Stimulated activated CD8-positive, alpha-beta memory T cell treated with anti-CD3 and anti-CD28 coated beads, Interleukin-12 subunit alpha, Interleukin-12 subunit beta, amount 100 ng/mL, for 4 hours (primary cell): ENCODE measurements around the gene ANXA7.

ENCODE experiments used
- DNase-seq: peaks from one replicate; pipeline ENCODE4 v3.0.0-alpha.2; 2020; ENCODE audit warnings: low read depth

Gene ANXA7

DNA sequence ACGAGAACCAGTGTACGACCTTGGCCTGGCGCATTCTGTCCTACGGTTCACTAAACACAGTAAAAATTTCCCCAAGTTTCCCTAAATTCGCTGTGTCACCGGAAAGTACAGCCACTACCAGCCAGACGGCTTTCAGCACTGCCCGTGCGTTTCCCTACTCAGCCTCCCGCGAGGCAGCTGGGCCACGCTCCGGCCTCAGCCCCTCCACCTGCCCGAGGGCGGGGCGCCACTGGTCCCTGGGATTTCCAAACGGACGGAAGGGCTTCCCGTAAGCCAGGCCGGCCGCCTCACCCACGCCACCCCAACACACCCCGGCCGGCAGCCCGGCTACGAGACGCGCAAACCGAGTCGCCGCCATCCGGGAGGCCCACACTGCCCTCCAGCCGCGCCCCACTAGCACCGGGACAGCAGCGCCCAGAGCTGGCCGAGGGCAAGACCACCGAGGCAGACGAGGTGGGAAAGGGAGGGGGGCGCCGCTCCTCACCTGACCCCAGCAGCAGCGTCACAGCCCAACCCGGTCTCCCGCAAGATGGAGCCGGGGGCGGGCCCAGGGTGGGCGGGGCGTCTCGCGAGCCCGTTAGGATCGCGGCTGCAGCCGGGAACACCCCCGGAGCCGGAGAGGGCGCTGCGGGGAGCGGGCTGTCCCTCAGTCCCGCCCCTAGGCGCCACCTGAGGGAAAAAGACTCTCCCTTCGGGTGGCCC lies at the start of gene ANXA7:
Gene ANXA7, minus strand, starts transcription at position 531 of the 702 bp plus-strand sequence. CDS start 13,202 bp downstream, outside the sequence.
- DNase-seq, result peak; percentile 93

DNA sequence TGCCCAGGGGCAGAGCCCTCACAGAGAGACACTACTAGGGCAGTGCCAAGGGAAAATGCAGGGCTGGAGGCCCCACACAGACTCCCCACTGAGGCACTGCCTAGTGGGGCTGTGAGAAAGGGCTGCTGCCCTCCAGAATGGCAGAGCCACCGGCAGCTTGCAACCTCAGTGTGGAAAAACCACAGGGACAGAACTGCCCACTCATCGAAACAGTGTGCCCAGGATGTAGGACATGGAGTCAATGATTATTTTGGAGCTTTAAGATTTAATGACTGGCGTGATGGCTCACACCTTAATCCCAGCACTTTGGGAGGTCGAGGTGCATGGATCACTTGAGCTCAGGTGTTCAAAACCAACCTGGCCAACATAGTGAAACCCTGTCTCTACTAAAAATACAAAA lies 47.0 kb upstream of the ANXA7 start:
- no peak for DNase-seq

DNA sequence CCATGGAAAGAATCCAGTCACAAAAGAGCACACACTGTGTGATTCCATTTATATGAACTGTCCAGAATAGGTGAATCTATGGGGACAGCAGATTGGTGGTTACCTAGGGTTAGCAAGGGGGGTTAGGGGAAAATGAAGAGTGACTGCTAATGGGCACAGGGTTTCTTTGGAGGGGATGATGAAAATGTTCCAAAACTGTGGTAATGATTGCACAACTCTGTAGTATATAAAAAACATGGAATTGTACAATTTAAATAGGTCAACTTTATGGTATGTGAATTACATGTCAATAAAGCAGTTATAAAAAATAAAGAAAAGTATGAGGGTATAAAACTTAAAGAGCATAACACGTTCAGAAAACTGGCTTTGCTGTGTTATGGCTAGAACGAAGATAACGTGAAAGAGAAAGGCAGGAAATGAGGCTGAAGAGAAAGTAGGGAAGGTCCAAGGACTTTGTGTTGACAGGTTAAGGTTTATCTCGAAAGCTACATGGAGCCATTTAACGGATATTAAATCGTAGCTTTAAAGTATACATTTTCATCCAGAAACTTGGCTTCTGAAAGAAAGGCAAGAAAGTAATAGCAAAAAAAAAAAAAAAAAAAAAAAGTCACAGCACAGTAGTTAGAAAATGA lies 45.9 kb upstream of the ANXA7 start:
- DNase-seq, result no peak

DNA sequence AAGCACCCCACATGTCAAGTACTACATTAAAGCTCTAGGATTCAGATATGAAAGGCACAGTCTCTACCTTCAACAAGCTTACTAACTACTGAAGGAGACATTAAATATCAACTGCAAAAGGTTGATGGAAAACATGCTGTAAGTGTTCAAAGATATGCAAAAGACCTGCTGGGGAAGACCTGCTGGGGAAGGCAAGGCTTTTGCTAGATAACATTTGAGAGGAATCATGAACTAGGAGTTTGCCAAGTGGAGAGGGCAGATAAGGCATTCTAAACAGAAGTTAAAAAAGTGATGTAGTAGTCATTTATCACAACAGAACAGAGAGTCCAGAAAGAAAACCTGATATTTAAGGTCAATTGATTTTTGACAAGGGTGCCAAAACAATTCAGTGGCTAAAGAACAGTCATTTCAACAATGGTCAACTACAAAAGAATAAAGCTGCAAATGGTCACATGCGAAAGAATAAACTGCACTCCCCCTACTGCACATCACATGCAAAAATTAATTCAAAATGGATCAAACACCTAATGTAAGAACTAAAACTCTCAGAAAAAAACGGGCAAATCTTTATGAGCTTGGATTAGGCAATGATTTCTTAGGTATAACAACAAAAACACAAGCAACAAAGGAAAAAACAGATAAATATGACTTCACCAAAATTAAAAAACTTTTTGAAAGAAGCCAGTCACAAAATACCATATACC lies 42.5 kb upstream of the ANXA7 start:
- no peak for DNase-seq

DNA sequence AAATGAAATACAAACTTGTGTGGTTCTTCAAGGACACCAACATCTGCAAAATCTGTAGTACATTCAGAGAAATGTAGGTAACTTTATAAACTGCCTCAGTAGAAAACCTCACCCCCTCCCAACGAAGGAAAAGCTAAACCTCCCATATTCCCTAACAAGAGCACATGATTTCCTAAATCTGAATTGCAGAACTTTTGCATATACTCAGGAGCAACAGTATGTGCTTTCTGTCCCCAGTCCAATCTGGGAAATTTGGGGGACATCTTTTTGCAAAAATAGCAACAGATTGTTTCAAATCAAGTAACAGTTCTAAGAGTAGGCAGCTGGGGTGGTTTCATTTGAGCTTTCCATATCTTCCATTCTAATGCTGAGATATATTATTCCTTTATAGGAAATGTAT lies 35.3 kb upstream of the ANXA7 start:
- no peak for DNase-seq

DNA sequence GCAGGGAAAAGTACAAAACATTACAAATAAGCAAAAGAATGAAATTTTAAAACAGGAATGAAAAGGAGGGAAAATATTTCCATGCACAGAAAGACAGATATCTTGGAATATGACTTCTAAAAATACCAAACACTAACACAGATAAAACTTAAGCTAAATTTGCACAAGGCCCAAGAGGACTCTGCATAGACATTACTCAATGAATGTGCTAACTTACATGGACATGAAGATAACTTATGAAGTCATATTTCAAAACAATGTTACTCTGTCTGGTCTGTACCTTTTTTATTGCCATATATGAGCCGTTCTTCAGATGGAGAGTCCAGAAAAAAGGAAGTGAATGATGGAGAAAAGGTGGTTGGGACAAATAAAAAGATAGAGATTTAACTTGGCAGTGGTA lies 34.5 kb upstream of the ANXA7 start:
- DNase-seq, result no peak

DNA sequence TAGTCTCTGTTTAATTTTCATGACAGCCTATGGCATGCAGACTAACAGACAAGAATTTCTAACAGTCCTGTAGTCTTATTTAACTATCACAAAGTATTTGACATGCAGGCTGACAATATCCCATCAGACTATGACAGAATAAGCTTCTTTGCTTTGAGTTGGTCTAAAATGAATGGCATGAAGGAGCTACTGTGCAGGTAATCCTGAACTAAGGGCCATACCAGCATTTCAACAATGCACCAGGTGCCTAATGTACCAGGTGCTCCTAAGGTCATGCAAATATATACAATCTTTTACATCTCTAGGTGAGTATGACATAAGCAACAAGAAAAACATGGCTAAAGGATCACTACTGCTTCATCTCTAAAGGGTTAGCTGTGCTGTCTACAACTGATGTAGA lies 33.1 kb upstream of the ANXA7 start:
- no peak for DNase-seq

DNA sequence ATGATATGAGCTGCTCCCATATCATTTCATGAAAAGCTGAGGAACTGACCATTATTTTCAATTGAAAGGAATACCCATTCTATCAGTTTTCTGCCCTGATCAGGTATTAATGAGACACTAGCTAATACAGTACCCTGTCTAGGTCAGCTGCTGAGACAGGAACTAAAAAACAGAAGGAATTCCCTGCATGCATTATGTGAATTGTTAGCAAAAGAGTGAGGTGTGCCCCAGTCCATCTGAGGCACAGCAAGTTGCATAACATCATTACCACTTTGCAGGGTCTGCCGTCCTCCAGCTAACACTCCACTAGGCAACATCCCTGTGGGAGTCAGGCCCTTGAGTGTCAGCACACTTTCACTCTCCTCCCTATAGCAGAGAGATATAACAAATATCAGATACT lies 30.6 kb upstream of the ANXA7 start:
- no peak for DNase-seq

DNA sequence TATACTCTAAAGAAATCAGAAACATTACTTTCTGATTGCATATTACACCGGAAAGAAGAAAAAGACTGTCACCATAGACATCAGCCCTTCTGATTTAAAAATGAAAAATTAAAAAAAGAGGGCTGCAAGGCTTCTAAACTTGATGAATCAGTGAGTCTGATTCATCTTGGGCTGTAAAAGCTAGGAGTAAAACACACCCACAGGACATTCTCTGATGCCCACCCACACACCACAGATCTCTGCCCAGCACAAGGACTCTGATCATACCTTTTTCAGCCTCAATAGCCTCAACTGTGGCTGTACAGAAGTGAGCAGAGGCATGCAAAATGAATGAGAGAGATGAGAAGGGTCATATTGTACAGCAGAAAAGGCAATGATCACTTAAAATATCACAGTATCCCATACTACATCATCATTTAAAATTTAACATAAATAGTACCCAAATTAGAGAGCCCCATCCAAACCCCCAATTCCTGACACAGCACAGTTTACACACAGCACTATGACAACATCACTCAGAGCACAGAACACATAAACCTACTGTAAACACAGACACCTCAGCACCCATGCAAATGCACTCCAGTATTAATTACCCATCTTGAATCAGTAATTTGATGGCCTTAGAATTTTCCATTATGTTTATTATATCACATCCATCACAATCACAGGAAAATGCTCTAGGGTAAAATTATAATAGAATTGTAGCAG lies 25.9 kb upstream of the ANXA7 start:
- no peak for DNase-seq

DNA sequence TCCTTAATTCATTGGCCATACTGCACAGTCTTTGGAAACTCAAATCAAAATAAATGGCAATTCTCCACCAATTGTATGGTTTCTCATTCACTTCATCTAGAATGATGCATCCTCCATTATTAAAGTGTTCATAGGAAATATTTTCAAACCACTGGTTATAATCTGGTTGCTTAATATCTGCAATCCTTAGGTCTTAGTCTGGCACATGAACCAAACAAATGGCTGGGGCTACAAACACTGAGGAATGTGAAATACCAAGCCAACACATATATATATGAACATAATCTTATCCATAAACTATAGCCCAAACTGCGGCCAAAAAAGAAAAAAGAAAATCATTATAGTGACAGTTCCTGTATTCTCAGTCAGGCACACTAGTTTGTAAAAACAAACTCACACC lies 25.2 kb upstream of the ANXA7 start:
- no peak for DNase-seq

DNA sequence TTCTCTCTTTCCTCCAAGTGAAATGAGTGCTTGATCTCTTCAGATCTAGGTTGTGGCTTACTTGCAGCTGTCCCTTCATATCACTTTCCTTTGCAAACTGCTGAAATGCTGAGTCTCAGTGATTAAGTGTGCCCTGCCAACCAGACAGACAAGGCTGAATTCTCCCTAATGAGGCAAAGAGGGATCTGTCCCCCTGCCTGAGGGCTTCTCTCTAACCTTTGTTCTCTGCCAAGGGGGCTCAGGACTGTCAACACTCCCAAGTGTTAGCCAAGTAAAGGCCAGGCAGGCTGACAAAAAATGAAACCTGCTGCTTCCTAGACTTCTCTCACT lies 19.6 kb upstream of the ANXA7 start, which contains the start of gene MSS51:
Gene MSS51, minus strand, starts transcription at position 24 of the 330 bp plus-strand sequence. CDS start 5,277 bp downstream, outside the sequence.
- DNase-seq, result no peak

DNA sequence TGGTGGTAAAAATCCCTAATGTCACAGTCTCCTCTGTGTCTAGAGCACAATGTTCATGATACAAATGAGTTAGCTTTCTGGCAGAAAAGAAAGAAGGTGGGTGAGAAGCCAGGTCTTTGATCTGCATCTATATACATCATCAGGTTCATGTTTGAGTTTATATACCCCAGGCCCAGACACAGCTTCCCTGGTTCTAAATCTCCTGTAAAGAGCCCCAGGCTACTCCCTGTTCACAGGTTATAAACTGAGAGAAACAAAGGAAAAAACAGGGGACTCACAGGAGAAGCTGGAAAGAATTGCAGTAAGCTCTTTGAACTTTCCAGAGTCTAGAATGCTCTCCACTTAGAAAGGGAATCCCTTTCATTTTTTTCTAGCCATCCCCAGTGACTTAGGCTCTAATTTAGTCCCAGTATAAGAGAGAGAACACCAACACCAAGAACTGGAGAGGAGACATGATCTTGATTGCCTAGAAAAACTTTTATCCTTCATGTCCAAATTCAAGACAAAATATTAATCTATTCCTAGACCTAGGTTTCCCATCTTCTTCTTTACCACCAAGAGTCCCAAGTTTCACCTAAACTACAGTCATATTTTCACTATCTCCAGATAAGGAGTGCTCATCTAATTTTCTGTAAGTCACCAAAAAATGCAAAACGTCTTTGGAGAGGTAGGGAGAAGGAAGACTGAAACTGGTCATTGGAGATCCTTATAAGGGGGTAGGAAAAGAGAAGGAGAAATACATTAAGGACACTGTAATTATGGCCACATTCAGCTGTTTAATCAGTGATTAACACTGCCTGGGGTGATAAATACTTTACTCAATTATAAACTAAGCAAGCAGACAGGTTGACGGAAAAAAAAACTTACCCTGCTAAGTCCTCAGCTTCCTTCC lies 19.0 kb upstream of the ANXA7 start:
- DNase-seq, result no peak

DNA sequence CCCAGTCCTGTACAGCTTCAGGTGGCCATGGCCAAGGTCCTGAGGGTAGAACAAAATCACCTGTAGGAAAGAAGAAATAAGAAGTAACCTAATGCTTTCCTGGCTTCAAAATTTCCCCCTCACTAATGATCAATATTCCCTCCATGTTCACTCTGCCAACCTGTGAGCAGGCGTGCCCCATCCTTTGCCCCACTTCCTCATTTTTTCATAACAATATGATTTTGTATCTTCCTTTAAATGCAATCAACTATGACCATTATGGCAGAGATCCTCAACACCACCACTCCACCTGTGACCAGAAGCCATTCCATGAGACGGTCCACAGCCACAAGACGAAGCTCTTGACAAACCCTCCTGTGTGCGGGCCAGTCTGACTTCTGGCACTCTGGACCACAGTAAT lies 12.5 kb upstream of the ANXA7 start:
- DNase-seq, result no peak

DNA sequence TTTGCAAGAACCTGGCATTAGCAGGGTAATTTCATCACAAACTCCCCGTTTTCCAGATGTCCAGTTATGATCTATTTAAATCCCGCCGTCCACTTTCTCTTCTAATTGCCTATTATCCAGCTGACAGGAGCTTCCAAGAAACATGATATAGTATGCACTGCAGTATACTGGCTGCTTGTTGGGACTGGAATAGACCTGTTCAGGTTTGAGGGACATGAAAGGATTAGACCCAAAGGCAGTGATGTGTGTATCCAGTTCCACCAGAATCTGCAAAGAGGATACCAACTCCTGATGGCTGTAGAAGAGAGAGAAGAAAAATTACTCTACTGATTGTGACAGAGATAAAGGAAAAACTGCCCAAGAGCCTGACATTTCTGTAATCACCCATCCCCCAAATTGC lies 10.6 kb upstream of the ANXA7 start:
- DNase-seq, result no peak

DNA sequence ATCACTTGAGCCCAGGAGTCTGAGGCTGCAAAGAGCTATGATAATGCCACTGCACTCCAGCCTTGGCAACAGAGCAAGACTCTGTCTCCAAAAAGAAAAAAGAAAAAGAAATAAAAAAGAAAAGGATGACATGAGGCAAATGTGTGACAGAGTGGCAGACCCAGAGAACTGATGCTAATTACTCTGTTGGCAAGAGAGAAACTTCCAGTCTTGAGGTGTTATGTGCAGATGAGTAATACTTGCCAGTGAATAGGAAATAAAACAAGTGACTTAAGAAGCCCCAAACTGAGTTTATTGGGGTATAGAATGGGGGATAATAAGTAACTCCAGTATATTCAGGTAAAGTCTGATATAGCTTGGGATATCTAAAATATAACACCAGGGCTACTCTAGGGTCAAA lies 9.5 kb upstream of the ANXA7 start:
- no peak for DNase-seq

DNA sequence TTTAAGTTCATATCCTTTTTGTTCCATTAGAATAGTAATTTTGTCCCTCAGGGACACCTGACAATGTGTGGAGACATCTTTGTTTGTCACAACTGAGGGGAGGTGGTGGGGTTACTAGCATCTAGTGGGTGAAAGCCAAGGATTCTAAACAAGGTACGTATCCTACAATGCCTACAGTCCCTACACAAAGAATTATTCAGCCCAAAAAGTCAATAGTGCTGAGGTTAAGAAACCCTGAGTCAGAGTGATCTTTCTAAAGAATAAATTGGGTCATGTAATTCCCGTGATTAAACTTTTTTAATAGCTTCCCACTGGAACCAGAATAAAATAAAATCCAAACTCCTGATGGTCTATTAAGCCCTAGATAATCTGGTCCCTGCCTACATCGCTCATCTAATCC lies 2.7 kb upstream of the ANXA7 start:
- DNase-seq, result no peak

DNA sequence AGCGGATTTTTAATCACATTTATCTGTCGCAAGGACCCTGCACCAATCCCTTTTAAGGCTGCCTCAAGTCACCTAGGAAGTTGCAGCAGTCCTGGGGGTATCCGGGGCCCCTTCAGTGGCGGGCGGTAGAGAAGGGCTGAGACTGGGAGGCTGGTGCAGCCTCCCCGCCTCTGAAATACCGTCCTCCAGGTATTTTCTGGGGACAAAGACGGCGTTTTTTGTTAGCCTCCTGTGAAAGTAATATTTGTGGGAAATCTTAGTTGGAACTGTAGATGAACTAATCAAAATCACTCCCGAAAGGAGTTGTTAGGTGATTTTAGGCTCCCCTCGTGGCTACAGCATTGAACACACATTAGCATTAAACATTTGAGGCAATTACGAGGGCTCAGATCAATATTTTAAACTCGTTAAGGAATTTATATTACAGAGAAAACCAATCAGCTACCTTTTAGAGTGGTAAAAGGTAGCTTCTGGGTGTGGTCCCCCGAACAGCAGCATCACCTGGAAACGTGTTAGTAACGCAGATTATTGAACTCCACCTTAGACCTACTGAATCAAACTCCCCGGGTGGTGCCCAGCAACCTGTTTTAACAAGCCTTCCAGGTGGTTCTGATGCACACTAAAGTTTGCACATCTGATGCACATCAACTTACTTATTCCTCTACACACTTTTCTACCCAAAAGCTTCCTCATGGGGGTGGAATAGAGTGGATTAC lies 530 bp upstream of the ANXA7 start:
- no peak for DNase-seq

DNA sequence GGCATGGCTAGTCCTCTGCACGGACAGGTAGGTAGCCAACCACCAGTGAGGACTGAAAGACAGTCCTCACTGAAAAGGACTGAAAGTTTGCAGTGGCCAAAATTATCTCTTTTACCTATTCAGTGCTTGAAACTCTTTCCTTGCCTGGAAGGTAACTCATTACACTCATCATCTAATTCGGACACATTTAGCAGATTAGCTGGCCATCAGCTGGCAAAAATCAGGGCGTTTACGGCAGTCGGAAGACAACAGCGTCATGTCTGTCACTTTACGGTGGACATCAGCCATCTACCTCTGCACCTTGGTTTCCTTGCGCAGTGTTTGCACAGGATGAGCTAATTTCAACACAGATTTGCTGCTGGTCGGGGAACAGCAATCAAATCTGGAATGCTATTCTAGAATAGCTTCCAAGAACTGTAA lies 740 bp downstream of the ANXA7 start:
- DNase-seq, result no peak

DNA sequence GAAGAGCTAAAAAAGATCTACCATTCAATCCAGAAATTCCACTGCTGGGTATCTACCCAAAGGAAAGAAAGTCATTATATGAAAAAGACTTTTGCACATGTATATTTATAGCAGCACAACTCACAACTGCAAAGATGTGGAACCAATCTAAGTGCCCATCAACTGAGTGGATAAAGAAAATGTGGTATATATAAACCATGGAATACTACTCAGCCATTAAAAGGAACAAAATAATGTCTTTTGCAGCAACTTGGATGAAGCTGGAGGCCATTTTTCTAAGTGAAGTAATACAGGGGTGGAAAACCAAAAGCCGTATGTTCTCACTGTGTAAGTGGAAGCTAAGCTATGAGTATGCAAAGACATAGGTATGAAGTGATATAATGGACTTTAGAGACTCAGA lies 3.0 kb downstream of the ANXA7 start:
- no peak for DNase-seq

DNA sequence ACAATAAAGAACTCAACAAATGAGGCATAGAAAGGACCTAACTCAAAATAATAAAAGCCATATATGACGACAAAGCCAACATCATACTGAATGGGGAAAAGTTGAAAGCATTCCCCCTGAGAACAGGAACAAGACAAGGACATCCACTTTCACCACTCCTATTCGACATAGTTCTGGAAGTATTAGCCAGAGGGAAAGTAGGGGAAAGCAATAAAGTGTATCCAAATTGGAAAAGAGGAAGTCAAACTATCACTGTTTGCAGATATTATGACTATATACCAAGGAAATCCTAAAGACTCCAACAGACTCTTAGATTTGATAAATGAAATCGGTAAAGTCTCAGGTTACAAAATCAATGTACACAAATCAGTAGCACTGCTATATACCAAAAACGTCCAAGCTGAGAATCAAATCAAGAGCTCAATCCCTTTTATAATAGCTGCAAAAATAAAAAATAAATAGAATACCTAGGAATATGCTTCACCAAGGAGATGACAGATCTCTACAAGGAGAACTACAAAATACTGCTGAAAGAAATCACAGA lies 4.8 kb downstream of the ANXA7 start:
- no peak for DNase-seq

DNA sequence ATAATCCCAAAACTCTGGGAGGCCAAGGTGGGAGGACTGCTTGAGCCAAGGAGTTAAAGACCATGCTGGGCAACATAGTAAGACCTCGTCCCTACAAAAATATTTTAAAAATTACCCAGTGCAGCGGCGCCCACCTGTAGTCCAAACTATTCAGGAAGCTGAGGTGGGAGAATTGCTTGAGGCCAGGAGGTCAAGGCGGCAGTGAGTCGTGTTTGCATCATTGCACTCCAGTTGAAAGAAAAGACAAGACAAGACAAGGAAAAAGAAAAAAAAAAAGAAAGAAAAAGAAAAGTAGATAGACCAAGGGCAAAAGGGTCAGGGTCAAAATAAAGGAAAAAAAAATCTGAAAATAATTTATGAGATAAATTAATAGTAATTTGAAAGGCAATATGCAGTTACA lies 5.8 kb downstream of the ANXA7 start:
- DNase-seq, result no peak
